ENCODE results near the gene GRK1.

Gene GRK1

GRCh38 chr13:113729187-113730019 lies 62.4 kb downstream of the GRK1 start:
- no peak for TF ChIP-seq CTCF (conservative IDR thresholded peaks at IDR 0.05; ENCODE audit: control insufficient read depth, insufficient read depth, low read depth, low read length)
- no peak overlapping the region for H3K4me3 ChIP-seq (ENCODE audit: control insufficient read depth, low read depth, low read length)
- peak; percentile 32 for DNase-seq (ENCODE audit: low read depth)

GRCh38 chr13:113730258-113730691 lies 63.3 kb downstream of the GRK1 start:
- DNase-seq (ENCODE audit: low read depth), result no peak
- no peak for TF ChIP-seq CTCF (conservative IDR thresholded peaks at IDR 0.05; ENCODE audit: control insufficient read depth, insufficient read depth, low read depth, low read length)
- H3K4me3 ChIP-seq (ENCODE audit: control insufficient read depth, low read depth, low read length), result no peak overlapping the region

- no peak for DNase-seq (ENCODE audit: low read depth)
- no peak overlapping the region for H3K4me3 ChIP-seq (ENCODE audit: control insufficient read depth, low read depth, low read length)
- no peak for TF ChIP-seq CTCF (conservative IDR thresholded peaks at IDR 0.05; ENCODE audit: control insufficient read depth, insufficient read depth, low read depth, low read length)
Measured at GRCh38 chr13:113730831-113731191, 63.8 kb downstream of the GRK1 start.

- no peak for DNase-seq (ENCODE audit: low read depth)
- no peak for TF ChIP-seq CTCF (conservative IDR thresholded peaks at IDR 0.05; ENCODE audit: control insufficient read depth, insufficient read depth, low read depth, low read length)
- no peak overlapping the region for H3K4me3 ChIP-seq (ENCODE audit: control insufficient read depth, low read depth, low read length)
Measured at GRCh38 chr13:113731192-113732175, 64.5 kb downstream of the GRK1 start.

GRCh38 chr13:113732176-113732960 lies 65.3 kb downstream of the GRK1 start:
- DNase-seq (ENCODE audit: low read depth), result no peak
- no peak for TF ChIP-seq CTCF (conservative IDR thresholded peaks at IDR 0.05; ENCODE audit: control insufficient read depth, insufficient read depth, low read depth, low read length)
- no peak overlapping the region for H3K4me3 ChIP-seq (ENCODE audit: control insufficient read depth, low read depth, low read length)

Data from fibroblast of mammary gland (primary cell).